GM19455 (cell line): ENCODE data around the gene PCDHB13.

Experiments
- ATAC-seq: cut with Tn5 transposase; IDR thresholded peaks from one replicate; pipeline ENCODE4 v1.9.1; 2021; ENCODE audit not compliant: unreplicated experiment

Gene PCDHB13

DNA sequence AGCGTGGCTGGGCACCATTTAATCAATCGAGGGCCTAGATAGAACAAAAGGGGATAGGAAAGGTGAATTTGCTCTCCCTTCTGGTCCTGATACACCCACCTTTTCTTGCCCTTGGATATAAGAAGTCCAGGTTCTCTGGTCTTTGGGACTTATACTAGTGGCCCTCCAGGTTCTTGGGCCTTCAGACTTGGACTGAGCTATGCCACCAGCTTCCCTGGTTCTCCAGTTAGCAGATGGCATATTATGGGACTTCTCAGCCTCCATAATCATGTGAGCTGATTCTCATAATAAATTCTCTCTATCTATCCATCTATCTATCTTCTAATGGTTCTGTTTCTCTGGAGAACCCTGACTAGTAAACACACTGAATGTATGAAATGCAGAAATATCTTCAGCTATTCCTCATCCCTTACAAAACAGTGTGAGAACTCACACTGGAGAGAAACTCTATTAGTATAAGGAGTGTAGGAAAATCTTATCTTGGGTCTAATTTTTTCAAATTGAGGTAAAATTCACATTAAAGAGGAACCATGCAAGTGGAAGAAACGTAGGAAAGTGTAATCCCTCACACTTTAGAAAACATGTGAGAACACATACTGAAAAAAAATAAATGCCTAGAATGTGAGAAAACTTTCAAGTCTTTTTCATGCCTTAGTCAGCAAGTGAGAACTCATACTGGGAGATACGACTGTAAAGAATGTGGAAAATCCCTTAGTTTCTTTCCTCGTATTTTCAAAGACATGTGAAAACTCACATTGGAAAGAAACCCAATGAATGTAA, 46.9 kb downstream of the PCDHB13 start:
- no peak for ATAC-seq

DNA sequence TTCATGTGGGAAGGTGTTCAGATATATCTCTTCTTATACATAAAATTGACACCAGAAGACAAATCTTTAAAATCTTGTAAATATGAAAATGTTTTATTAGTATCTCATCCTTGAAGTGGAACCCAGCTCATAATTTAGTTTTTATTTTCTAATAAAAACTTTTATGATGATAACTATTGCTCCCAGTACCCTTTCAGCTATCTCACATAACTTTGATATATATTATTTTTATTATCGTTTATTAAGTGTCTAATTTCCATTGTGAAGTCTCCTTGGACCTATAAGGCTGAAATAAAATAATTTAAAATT, 47.5 kb downstream of the PCDHB13 start:
- ATAC-seq: no peak
